Psoas muscle (tissue), 8 donors: ENCODE data around the gene FBXO48. TPM values are rescaled to one million over a fixed set of nuclear protein-coding genes. Genes with fewer than 3 reads are reported as not detected.

ENCODE experiments used
- ATAC-seq, 4 donors: fragments of 200-7000 bp; cut with Tn5 transposase; one replicate each; pipeline ENCODE4 v1.9.1; 2020; ENCODE audit warnings: moderate library complexity in 3 of 4, mild to moderate bottlenecking in 2 of 4
- DNase-seq, 2 donors: peaks; one replicate each; pipeline ENCODE4 v3.0.0-alpha.2; 2020
- H3K27ac ChIP-seq: fragments of 200-600 bp; one replicate; pipeline ENCODE4 v1.8.0; 2022
- H3K27me3 ChIP-seq, 3 donors: fragments of 200-600 bp in 1 of 3; one replicate each; pipeline versions ENCODE4 v1.6.1 to v1.8.0; 2013 to 2022; ENCODE audit warnings: low read length in 2 of 3, mild to moderate bottlenecking in 2 of 3, moderate library complexity in 1 of 3; ENCODE audit not compliant: insufficient read depth in 3 of 3
- H3K36me3 ChIP-seq, 2 donors: fragments of 200-600 bp in 1 of 2; one replicate each; pipeline versions ENCODE4 v1.6.1 to v1.8.0; 2013 to 2022; ENCODE audit warnings: low read depth in 1 of 2, mild to moderate bottlenecking in 1 of 2, moderate library complexity in 1 of 2; ENCODE audit not compliant: insufficient read depth in 1 of 2
- H3K4me1 ChIP-seq: fragments of 200-600 bp; one replicate; pipeline ENCODE4 v1.8.0; 2022
- H3K4me3 ChIP-seq: fragments of 200-600 bp; one replicate; pipeline ENCODE4 v1.8.0; 2022; ENCODE audit warnings: mild to moderate bottlenecking
- H3K9me3 ChIP-seq: fragments of 200-600 bp; one replicate; pipeline ENCODE4 v1.8.0; 2022
- WGBS, 3 donors: extraction: QIAGEN DNeasy Blood & Tissue Kit; methylation state at CpG; one replicate each; pipeline versions ENCODE4 v1.1.6 to v1.1.7; 2013; 5-methylcytosine and 5-hydroxymethylcytosine counted together
- intact Hi-C, 2 donors: fragments of 100-400 bp; cut with DNase I; formaldehyde crosslinking; loops; one replicate each; pipeline versions ENCODE4 v1.11.0 to v1.14.2; 2022
- polyA plus RNA-seq, 3 donors: library from polyadenylated mRNA; stranded (reverse); fragments of 200-250 nt; gene quantifications; one replicate each; pipeline ENCODE4 v1.2.3, GENCODE V29; 2013
- total RNA-seq, 4 donors: library from RNA; stranded (reverse); fragmentation: NEBNext Ultra II Directional in 2 of 4; extraction: Animal tissue kit (Norgen Biotek cat#: 25700) in 2 of 4; gene quantifications; one replicate each; pipeline versions ENCODE4 v1.2.1 to v1.2.4, GENCODE V29; 2021 to 2023
- TF ChIP-seq, protein P1 (sequence below): fragments of 200-600 bp; IDR thresholded peaks from one replicate; pipeline ENCODE4 v1.8.0; 2022; ENCODE audit warnings: antibody characterized with exemption
- donor health status: healthy with polysubstance abuse.
- donor health status: DM: no; HTN: no; CAD: no; lungs with moderate emphysema.
- donor health status: Bipolar disorder and iron deficiency.
- donor health status: healthy.
- donor health status: DM: yes; HTN: yes; CAD: no.
- donor health status: DM: no; HTN: no; CAD: no.
- donor health status: DM: no; HTN: no; CAD: no.
- donor health status: DM: yes; HTN: yes; CAD: no.

FBXO48 gene
- total and polyA plus RNA-seq, 7 donors = 0.57 to 4.3 (median 0.97) TPM

DNA sequence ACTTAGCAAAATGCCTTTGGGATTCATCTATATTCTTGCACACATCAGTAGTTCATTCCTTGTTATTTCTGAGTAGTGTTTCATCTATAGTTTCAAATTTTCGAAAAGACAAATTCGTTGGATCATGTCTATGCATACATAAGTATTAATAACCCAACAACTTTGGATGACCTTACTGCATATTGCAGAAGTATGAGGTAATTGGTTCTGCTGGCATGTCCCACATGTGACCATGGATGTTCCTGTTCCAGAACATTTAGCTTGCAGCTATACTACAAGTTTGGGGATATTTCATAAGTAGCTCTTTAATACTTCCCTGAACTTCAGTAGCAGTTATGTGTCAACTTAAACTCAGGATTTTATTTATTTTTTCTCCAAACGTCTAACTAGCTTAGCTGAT lies 45.2 kb upstream of the FBXO48 start:
- intact Hi-C loops = loop anchor here in 1 of 2 donors (5.0 kb wide), 1 partner anchor 55 kb away; no protein-coding TSS in a partner anchor
- no peak for DNase-seq
- Histone ChIP-seq H3K36me3 (no peaks in the 10 kb centered on the region), H3K27ac (no peak overlapping the region), H3K9me3 (peaks cover 3% of the 10 kb centered on the region), H3K4me3 (no peak overlapping the region), H3K4me1 (no peaks in the 10 kb centered on the region), H3K27me3 (no peaks in the 10 kb centered on the region)
- TF ChIP-seq, protein P1, sequence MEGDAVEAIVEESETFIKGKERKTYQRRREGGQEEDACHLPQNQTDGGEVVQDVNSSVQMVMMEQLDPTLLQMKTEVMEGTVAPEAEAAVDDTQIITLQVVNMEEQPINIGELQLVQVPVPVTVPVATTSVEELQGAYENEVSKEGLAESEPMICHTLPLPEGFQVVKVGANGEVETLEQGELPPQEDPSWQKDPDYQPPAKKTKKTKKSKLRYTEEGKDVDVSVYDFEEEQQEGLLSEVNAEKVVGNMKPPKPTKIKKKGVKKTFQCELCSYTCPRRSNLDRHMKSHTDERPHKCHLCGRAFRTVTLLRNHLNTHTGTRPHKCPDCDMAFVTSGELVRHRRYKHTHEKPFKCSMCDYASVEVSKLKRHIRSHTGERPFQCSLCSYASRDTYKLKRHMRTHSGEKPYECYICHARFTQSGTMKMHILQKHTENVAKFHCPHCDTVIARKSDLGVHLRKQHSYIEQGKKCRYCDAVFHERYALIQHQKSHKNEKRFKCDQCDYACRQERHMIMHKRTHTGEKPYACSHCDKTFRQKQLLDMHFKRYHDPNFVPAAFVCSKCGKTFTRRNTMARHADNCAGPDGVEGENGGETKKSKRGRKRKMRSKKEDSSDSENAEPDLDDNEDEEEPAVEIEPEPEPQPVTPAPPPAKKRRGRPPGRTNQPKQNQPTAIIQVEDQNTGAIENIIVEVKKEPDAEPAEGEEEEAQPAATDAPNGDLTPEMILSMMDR = no peak
- ATAC-seq = no peak
- WGBS, 3 donors = 37 to 54% (median 48%) methylated on average over 3 of the region's 3 CpGs

DNA sequence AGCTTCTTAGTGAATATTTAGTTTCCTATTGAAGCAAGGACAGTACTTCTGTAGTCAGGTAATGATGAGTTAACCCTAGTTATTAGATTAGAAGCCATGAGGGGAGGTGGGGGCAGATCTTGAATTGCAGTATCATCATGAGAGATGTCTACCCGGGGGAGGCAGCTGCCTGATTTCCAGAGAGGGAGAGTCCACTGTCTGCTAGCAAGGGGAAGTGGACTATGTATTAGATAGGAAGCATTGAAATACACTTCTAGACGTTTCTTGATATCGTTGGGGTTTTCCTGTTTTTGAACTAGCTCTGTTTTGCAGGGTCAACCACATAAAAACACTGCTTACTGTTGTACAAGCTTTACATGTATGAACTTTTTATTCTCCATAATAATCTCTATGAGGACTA lies 39.1 kb upstream of the FBXO48 start:
- Histone ChIP-seq H3K4me1 (no peaks in the 10 kb centered on the region), H3K36me3 (peaks cover 0 to 11% of the 10 kb centered on the region in 2 donors), H3K4me3 (no peak overlapping the region), H3K27me3 (no peaks in the 10 kb centered on the region), H3K27ac (no peak overlapping the region), H3K9me3 (peaks cover 3% of the 10 kb centered on the region)
- WGBS, 3 donors = 72 to 84% (median 82%) methylated on average over 3 of the region's 3 CpGs
- DNase-seq (no peak), ATAC-seq (no peak)
- intact Hi-C loops = no loop called here
- TF ChIP-seq, protein P1 = no peak

DNA sequence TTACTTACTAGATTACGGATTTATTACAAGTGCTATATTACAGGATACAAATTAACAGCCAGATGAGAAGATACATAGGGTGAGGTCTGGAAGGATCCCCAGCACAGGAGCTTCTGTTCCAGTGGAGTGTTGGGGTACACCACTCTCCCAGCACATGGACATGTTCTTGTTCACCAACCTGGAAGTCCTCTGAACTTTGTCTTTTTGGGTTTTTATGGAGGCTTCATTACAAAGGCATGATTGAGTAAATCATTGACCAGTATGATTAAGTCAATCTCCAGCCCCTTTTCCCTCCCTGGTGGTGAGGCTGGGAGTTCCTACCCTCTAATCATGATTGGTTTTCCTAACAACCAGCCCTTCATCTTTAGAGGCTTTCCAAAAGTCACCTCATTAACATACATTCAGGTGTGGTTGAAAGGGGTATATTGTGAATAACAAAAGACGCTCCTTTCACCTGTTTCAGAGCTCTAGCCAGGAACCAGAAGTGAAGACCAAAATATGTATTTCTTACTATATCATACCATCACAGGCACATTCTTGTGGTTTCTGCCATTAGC lies 38.6 kb upstream of the FBXO48 start:
- intact Hi-C loops = no loop called here
- H3K27me3 ChIP-seq = no peaks in the 10 kb centered on the region
- 97 to 99% (median 99%) methylated on average over 2 of the region's 2 CpGs for WGBS, 3 donors

DNA sequence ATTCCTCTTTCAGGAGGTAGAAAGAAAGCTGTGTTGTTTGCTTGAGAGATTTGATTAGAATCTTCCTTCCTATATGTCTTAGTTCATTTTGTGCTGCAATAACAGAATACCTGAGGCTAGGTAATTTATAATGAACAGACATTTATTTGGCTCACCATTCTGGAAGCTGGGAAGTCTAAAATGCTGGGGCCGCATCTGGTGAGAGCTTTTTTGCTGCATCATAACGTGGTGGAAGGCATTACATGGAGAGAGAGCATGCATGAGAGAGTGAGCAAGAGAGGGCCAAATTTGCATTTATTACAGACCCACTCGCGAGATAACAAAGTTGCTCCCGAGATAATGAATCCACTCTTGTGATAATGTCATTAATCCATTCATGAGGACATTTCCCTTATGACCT lies 34.7 kb upstream of the FBXO48 start:
- DNase-seq = no peak
- H3K4me3 ChIP-seq = no peak overlapping the region

More for the DNA sequence above, 38.6 kb upstream of the FBXO48 start:
- peaks cover 0 to 11% of the 10 kb centered on the region in 2 donors for H3K36me3 ChIP-seq
- TF ChIP-seq, protein P1 = no peak
- H3K9me3 ChIP-seq = peaks cover 3% of the 10 kb centered on the region
- DNase-seq (no peak), ATAC-seq (no peak)
- H3K27ac ChIP-seq = no peak overlapping the region
- H3K4me1 ChIP-seq = no peaks in the 10 kb centered on the region
- no peak overlapping the region for H3K4me3 ChIP-seq

More for the DNA sequence above, 34.7 kb upstream of the FBXO48 start:
- intact Hi-C loops = no loop called here
- Histone ChIP-seq H3K27ac (no peak overlapping the region), H3K9me3 (no peaks in the 10 kb centered on the region), H3K36me3 (peaks cover 0 to 11% of the 10 kb centered on the region in 2 donors), H3K4me1 (no peaks in the 10 kb centered on the region), H3K27me3 (no peaks in the 10 kb centered on the region)
- TF ChIP-seq, protein P1 = no peak
- ATAC-seq = no peak
- WGBS, 3 donors = 89 to 94% (median 90%) methylated on average over 5 of the region's 5 CpGs
